Measurements from ENCODE around the gene EPHB2. TPM values are rescaled to one million over a fixed set of nuclear protein-coding genes. Genes with fewer than 3 reads are reported as not detected.

Gene EPHB2
- total RNA-seq, 1 donor from 2014 or later, result 40.3 TPM

GRCh38 chr1:22918644-22919043 lies 208.0 kb downstream of the EPHB2 start:
- H3K27me3 Mint-ChIP-seq, result peaks cover 2% of the 10 kb centered on the region
- no peak for DNase-seq (ENCODE audit: extremely low spot score, unreplicated experiment)
- H3K9me3 Mint-ChIP-seq, result no peaks in the 10 kb centered on the region
- H3K27ac Mint-ChIP-seq, result no peak overlapping the region
- peaks cover 20% of the 10 kb centered on the region for H3K4me1 Mint-ChIP-seq (ENCODE audit: unreplicated experiment)
- H3K36me3 Mint-ChIP-seq, result peaks cover under 1% of the 10 kb centered on the region
- TF ChIP-seq CTCF (conservative IDR thresholded peaks at IDR 0.05), result no peak
- H3K4me3 Mint-ChIP-seq, result no peak overlapping the region

GRCh38 chr1:22919341-22920025 lies 208.8 kb downstream of the EPHB2 start:
- H3K36me3 Mint-ChIP-seq, result no peaks in the 10 kb centered on the region
- no peak for TF ChIP-seq CTCF (conservative IDR thresholded peaks at IDR 0.05)
- H3K9me3 Mint-ChIP-seq, result no peaks in the 10 kb centered on the region
- DNase-seq (ENCODE audit: extremely low spot score, unreplicated experiment), result no peak
- no peak overlapping the region for H3K27ac Mint-ChIP-seq
- H3K27me3 Mint-ChIP-seq, result peaks cover 3% of the 10 kb centered on the region
- H3K4me1 Mint-ChIP-seq (ENCODE audit: unreplicated experiment), result peaks cover 20% of the 10 kb centered on the region
- H3K4me3 Mint-ChIP-seq, result no peak overlapping the region

GRCh38 chr1:22920026-22920733 lies 209.5 kb downstream of the EPHB2 start:
- Mint-ChIP-seq H3K36me3 (no peaks in the 10 kb centered on the region), H3K27ac (no peak overlapping the region), H3K9me3 (no peaks in the 10 kb centered on the region), H3K4me1 (ENCODE audit: unreplicated experiment) (peaks cover 20% of the 10 kb centered on the region), H3K4me3 (no peak overlapping the region), H3K27me3 (peaks cover 3% of the 10 kb centered on the region)
- no peak for TF ChIP-seq CTCF (conservative IDR thresholded peaks at IDR 0.05)
- no peak for DNase-seq (ENCODE audit: extremely low spot score, unreplicated experiment)

- peaks cover 3% of the 10 kb centered on the region for H3K27me3 Mint-ChIP-seq
- TF ChIP-seq CTCF (conservative IDR thresholded peaks at IDR 0.05), result no peak
- peaks cover 20% of the 10 kb centered on the region for H3K4me1 Mint-ChIP-seq (ENCODE audit: unreplicated experiment)
- no peak overlapping the region for H3K27ac Mint-ChIP-seq
- no peak for DNase-seq (ENCODE audit: extremely low spot score, unreplicated experiment)
- H3K9me3 Mint-ChIP-seq, result no peaks in the 10 kb centered on the region
- no peaks in the 10 kb centered on the region for H3K36me3 Mint-ChIP-seq
- no peak overlapping the region for H3K4me3 Mint-ChIP-seq
Measured at GRCh38 chr1:22920734-22921451, 210.3 kb downstream of the EPHB2 start.

GRCh38 chr1:22921452-22922126 lies 210.9 kb downstream of the EPHB2 start:
- H3K27me3 Mint-ChIP-seq, result peaks cover 3% of the 10 kb centered on the region
- no peak for DNase-seq (ENCODE audit: extremely low spot score, unreplicated experiment)
- peaks cover 20% of the 10 kb centered on the region for H3K4me1 Mint-ChIP-seq (ENCODE audit: unreplicated experiment)
- no peak overlapping the region for H3K27ac Mint-ChIP-seq
- no peaks in the 10 kb centered on the region for H3K36me3 Mint-ChIP-seq
- TF ChIP-seq CTCF (conservative IDR thresholded peaks at IDR 0.05), result no peak
- H3K9me3 Mint-ChIP-seq, result no peaks in the 10 kb centered on the region
- H3K4me3 Mint-ChIP-seq, result no peak overlapping the region

All from type B pancreatic cell (in vitro differentiated cells).